22Rv1 (cell line): ENCODE data around the gene HEPACAM2.

Experiments used
- H3K27ac ChIP-seq: fragments of 450-650 bp; 2 replicates; pipeline ENCODE4 v1.5.1; 2017
- CTCF ChIP-seq: fragments of 450-650 bp; IDR thresholded peaks from 2 replicates; pipeline ENCODE4 v1.5.1; 2017; ENCODE audit warnings: mild to moderate bottlenecking
- ZFX ChIP-seq: fragments of 450-650 bp; IDR thresholded peaks from 2 replicates; pipeline ENCODE4 v1.6.1; 2017; ENCODE audit warnings: antibody characterized with exemption, borderline replicate concordance

Gene HEPACAM2

GRCh38 chr7:93202594-93203250, 23.5 kb downstream of the HEPACAM2 start:
- no peak overlapping the region for H3K27ac ChIP-seq
- TF ChIP-seq ZFX = no peak
- TF ChIP-seq CTCF = no peak

- H3K27ac ChIP-seq = no peak overlapping the region
- TF ChIP-seq CTCF (no peak), ZFX (no peak)
These were observed 27.8 kb downstream of the HEPACAM2 start for GRCh38 chr7:93198472-93198871.

GRCh38 chr7:93196336-93196735, 29.9 kb downstream of the HEPACAM2 start:
- TF ChIP-seq CTCF (no peak), ZFX (no peak)
- no peak overlapping the region for H3K27ac ChIP-seq

GRCh38 chr7:93194386-93194785, 31.9 kb downstream of the HEPACAM2 start:
- TF ChIP-seq ZFX (no peak), CTCF (no peak)
- H3K27ac ChIP-seq = no peak overlapping the region

GRCh38 chr7:93188870-93189634, 37.2 kb downstream of the HEPACAM2 start:
- no peak for TF ChIP-seq ZFX
- no peak for TF ChIP-seq CTCF

GRCh38 chr7:93185303-93186027, 40.8 kb downstream of the HEPACAM2 start:
- TF ChIP-seq CTCF (no peak), ZFX (no peak)
- H3K27ac ChIP-seq = no peak overlapping the region

More at GRCh38 chr7:93188870-93189634, 37.2 kb downstream of the HEPACAM2 start:
- H3K27ac ChIP-seq = no peak overlapping the region
